ENCODE measurements around the gene KIF16B.

- TF ChIP-seq POLR2AphosphoS5 (IDR thresholded peaks at IDR 0.05; ENCODE audit: low read depth, low read length): no peak
- no peak for TF ChIP-seq REST (IDR thresholded peaks at IDR 0.05; ENCODE audit: insufficient read depth in 1 of 2, low read depth in 2 of 2, low read length in 2 of 2)
- no peak for TF ChIP-seq TAF1 (IDR thresholded peaks at IDR 0.05; ENCODE audit: borderline replicate concordance, insufficient read depth, low read length)
- TF ChIP-seq FOXP2 (optimal IDR thresholded peaks at IDR 0.05; ENCODE audit: borderline replicate concordance, extremely low read depth, extremely low read length, insufficient read depth): no peak
Measured at GRCh38 chr20:16299897-16300296, 273.4 kb downstream of the KIF16B start.
